PFSK-1 (cell line): ENCODE results near the gene PGRMC2.

Experiments used
- POLR2AphosphoS5 ChIP-seq: IDR thresholded peaks from 2 replicates; pipeline ENCODE4 v1.6.1; 2012; ENCODE audit warnings: low read depth, mild to moderate bottlenecking, control low read depth, low read length, moderate library complexity
- SIN3A ChIP-seq: IDR thresholded peaks from 2 replicates; pipeline ENCODE4 v1.6.1; 2012; ENCODE audit warnings: mild to moderate bottlenecking, low read length, moderate library complexity, borderline replicate concordance; ENCODE audit not compliant: insufficient read depth

DNA sequence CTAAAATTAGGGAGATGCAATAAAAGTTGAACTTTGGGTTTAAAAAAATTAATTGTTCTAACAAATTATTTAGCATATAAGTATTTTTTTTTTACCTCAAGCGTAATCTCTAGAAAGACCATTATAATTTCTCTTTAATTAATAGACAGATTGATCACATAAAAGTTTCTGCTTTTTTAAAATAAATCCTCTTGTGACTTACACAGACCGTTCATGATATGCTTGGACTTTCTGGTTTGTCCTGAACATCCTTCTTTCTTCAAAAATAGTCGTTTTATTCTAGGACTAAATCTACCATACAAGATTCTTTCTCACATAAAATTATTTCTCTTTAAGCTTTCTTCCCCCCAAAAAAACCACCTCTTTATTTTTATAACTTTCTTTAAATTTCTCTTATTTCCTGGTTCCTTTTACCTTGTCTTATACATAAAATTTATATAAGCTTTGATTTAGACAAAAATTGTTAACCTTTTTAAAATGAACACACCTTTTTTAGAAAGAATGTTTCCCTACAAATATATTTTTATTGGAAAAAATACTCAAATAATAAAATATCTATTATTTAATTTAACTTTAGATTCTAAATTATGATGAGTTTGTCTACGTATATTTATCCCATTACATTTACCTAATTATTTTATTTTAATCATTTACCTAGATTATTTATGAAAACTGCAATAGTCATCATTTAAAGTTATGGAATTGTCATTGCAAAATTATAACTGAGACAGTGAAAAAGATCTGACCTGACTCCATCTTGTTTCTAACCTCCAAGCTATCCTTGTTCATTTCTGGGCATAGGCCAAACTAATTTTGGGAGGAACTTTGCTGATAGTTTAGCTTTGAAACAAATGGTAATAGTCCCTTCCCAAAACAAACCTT is 37.6 kb downstream of the PGRMC2 start:
- TF ChIP-seq POLR2AphosphoS5 (no peak), SIN3A (no peak)
